HG02623 (cell line): ENCODE measurements around the gene CMTM1.

Experiments used
- ATAC-seq: cut with Tn5 transposase; IDR thresholded peaks from one replicate; pipeline ENCODE4 v1.9.1; 2021; ENCODE audit warnings: moderate library complexity; ENCODE audit not compliant: unreplicated experiment

The CMTM1 gene

DNA sequence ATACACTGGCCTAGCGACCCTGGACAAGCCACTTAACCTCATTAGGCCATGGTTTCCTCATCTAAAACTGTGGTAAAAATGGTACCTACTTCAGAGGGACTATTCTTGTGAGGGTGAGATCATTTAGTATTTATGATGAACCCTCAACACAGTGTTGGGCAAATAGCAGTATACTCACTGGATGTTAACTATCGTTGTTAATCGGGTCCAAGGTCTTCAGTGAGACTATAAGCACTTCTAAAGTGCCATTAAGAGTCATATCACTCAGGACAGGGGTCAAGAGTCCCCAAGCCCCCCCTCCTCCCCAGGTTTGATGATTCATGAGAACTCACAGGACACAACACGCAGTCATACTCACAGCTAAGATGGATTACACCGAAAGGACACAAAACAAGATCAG is 27.3 kb upstream of the CMTM1 start:
- ATAC-seq: no peak

DNA sequence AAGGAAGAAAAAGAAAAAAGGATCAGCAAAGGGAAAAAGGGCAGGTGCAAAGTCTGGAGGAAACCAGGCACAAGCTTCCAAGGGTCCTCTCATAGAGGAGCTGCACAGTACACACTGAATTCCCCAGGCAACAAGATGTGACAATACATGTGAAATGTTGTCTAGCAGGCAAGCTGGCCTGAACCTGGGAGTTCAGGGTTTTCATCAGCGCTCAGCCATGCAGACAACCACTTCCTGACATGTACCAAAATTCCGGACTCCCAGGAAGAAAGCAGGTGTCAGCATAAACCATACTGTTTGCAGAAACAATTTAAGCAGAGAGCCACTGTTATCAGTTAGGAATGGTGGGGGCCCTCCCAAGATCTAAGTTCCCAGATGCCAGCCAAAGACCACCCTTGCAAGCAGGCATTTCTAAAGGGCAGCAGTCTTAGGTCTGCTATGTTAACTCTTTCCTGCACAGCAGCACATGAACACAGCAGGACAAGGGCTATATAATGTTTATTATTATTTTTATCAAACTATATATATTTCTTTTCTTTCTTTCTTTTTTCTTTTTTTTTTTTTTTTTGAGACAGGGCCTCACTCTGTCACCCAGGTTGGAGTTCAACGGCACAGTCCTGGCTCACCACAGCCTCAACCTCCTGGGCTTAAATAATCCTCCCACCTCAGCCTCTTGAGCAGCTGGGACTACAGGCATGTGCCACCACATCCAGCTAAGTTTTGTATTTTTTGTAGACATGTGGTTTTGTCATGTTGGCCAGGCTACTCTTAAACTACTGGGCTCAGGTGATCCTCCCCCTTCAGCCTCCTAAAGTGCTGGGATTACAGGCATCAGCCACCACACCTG is 26.4 kb upstream of the CMTM1 start:
- peak; percentile 79 for ATAC-seq

DNA sequence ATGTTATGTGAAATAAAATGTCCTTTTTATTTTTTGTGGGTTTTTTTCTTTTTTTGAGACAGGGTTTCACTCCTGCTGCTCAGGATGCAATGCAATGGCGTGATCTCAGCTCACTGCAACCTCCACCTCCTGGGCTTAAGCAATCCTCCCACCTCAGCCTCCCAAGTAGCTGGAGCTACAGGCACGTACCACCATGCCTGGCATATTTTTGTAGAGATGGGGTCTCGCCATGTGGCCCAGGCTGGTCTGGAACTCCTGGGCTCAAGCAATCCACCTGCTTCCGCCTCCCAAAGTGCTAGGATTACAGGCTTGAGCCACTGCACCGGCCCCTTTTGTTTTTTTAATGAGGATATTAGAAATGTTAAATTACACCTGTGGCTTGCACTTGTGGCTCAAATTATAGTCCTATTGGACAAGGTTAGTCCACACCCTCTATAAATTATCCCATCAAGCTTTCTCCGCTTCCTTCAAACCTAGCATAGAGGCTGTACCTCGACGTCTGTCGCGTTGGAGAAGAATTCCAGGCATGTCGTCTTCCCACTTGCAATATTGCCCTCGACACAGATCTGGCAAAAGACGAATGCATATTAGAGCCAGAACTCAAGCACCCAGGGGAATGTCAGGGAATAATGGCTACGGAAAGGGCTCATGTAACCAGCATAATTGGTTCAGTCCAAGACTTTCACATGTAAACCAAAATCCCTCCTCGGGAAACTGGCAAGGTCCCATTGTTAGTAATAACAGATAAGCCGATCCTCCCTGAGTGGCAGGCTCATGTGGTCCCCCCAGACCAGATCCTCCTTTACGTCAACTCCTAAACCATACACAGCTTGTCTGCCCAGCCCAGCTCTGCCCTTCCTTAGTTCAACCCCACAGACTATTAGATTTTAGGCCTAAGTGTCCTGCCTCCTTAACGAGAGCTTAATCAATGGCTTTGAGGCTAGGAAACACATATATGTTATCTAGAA is 24.6 kb upstream of the CMTM1 start:
- ATAC-seq: no peak

DNA sequence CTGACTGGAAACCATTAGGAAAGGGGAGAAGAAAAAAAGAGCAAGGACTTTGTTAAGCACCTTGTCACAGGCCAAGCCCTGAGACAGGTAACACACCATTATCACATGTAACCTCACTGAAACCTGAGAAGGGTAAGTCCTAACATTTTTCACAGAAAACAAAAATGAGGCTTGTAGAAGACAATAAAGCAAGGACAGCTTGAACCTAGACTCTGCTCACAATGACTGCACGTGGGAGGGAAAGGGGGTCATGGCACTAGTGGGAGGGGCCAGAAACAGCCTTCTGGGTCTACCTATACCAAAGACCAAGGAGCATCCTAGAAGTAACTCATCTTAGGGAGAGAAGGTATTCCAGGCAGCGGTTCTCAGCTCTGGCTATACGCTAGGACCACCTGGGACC is 23.8 kb upstream of the CMTM1 start:
- ATAC-seq: no peak

DNA sequence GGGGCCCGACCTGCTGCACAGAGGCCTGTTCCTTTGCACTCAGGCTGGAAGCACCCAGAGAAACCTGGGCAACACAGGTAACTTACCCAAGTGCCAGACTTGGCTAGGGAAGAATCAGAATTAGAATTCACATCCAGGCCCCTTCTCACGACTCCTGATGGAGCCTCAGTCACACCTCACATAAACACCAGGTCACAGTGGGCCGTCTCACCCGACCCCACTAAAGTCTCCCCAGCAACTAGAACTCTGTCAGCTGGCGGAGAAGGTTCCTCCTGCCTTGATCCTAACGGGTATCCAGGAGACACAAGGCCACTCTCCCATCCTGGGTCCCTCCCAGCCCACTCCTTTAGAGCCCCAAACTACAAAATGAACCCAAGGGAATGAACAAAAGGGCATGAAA is 22.7 kb upstream of the CMTM1 start:
- no peak for ATAC-seq

DNA sequence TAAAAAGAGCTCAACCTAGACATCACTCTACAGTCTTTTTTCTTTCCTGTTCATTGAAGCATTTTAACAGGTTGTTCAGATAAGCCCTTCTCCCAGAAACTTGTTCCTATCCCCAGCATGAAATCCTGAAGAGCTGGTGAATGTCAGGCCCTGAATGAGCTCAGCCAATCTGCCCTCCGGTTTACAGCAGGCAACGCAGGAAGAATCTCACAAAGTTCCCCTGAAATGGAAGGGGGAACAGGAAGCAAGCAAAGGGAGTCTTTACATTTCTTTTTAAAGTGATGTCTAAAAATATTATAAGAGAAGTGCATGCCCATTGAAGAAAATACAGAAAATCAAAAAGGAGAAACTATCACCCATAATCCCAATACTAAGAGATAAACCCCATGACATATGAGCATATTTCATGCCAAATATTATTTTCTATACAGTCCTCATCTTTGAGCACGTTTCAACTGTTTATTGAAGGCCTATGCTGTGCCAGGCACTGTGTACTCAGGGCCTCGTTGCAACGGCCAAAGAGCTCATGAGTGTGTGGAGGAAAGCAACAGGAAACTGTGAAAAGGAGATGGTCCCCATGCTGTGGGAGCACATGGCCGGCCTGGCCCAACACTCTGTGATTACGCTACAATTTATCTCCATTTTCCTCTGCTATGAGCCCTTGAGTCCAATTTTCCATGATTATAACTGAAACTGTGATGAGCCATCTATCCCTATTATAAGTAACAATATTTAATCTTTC is 22.1 kb upstream of the CMTM1 start:
- no peak for ATAC-seq

DNA sequence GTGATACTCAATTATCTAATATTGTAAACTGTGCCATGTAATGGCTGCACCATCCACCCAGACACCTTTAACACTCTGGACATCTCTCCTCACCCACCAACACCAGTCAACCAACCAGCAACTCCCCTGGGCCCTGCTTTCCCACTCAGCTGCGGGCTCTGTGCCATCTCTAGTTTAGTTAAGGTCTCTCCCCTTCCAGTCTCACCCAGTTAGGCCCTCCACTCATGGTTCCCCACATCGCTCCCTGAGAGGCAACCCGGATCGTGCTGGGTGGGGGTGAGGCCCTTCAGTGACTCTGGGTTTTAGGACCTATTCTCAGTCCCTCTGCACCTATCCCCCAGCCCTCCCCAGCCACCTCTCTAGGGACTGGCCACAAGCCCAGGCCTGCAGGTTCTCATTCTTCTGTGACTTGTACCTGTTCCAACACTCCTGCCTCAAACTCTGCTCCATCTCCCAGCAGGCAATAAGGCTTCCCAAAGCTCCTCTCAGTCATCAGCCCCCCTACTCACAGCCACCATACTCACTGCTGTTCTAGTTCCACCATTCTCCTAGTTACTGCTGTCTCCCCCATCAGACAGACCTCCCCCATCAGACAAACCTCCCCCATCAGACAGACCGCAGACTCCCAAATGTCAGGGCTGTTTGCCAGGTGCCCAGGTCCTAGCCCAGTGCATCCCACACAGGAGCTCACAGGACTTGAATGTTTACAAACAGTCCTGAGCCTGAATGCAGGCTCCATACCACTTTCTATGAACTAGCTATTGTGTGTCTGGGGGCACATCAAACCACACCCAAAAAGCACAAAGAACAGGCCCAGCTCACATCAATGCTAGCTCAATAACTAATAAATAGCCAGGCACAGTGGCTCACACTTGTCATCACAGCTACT is 18.9 kb upstream of the CMTM1 start:
- no peak for ATAC-seq

DNA sequence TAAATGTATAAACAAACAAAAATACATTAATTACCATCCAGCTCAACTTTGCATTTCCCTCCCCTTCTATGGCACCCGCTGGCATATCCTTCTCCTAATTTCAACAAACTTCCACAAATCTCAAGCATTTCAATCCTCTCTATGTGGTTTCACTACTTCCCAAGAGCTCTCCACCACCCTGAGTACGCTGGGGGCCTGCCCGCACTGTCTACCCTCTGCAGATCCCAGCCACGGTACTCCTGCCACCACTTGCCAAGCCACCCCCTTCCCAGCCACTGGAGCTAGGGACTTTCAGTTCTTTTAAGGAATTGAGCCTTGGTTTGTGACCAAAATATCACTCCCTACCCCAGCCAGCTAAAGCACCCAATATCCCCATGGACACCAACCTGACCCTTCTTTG is 18.2 kb upstream of the CMTM1 start:
- ATAC-seq: no peak

DNA sequence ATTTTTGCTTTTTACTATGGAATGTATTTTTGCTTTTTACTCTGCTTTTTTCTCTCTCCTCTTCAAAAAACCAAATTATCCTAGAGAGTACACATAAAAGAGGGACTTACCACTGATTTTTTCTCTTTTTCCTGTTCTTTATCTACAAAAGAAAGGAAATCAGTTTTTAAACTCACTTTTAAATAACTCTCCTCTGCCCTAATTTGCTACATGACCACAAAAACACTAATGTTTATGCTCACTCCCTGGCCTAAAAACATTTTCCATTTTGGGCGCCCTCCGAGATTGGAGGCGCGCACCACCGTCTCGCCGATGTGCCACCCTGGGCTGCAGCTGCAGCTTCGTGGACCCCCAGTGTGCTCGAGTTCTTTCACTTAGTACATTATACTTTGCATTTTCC is 17.4 kb upstream of the CMTM1 start:
- no peak for ATAC-seq

DNA sequence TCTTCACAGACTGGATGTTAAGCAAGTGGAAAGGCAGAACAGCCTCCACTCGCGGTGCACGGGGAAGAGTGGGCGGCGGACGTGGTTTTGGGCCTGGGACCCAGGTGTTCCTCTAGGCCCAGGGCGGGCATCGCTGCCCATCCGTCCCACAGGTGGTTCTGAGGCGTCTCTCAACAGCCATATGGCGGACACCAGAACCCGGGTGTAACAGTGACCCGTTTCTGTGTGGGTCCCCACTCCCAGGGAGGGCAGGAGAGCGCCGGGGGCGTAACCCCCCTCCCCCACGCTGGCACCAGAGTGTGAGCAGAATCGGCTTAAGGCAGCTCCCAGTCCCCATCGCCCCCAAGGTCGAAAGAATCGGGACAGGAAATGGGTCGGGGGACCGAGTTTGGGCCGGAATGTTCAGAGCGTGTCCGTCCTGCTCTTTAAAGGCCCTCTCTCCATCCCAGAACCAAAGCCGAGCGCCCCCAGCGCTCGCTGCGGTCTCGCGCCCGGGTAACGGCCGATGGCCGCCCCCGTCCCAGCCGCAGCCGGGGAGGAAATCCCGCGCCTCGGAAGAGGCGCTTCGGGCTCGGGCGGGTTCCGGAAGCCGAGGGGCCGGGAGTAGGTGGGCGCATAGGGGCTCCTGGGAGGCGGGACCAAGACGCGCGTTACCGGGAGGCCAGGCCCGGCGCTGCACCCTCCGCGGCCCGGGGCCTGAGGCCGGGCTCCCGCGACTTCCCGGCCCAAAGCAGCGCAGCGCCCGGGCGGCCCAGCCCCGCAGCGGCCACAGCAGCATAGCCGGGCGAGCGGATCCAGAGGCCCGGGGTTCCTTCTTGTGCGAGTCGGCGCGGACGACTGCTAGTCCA is 16.7 kb upstream of the CMTM1 start, which contains the start of gene TK2:
Gene TK2, minus strand, starts transcription at position 839 of the 848 bp plus-strand sequence. Its CDS starts 61 bp downstream, at position 778.
- ATAC-seq: no peak

DNA sequence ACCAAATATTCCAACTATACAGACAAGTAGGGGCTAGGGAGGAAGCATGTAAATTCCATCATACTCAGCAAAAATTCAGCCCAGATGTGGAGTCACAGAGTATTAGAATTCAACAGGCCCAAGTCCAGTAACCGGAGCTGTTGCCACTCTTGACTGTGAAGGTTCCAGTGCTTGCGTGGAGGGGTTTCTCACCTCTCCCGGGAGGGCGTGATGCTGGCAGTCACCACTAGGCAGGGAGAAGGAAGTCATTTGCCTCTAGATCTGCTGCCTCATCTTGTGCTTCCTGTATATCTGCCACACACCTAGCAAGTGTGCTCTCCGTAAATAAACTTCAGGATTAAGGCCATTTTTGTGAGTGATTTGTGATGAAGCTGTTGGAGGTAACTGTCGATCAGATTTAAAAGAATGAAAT is 14.9 kb upstream of the CMTM1 start:
- no peak for ATAC-seq

DNA sequence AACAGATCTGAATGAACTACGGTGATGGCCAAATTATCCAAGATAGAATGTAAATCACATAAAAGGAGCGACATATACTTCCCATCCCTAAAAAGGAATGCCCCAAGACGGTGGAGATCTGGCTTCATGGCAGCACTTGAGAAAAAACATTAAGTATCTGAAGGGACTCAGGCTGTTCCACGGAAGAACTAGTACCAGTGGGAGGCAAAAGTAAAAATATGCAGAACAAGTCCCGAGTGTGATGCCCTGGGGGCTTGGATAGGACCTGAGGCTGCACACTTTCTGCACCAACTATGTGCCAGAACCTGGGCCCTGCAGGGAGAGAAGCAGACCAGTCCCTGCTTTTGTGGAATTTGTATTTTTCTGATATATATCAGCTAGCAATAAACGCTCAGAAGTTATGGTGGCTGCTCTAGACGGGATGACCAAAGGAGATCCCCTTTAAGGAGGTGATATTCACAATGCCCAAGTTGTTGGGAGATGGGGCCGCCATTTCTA is 14.4 kb upstream of the CMTM1 start:
- ATAC-seq: no peak

DNA sequence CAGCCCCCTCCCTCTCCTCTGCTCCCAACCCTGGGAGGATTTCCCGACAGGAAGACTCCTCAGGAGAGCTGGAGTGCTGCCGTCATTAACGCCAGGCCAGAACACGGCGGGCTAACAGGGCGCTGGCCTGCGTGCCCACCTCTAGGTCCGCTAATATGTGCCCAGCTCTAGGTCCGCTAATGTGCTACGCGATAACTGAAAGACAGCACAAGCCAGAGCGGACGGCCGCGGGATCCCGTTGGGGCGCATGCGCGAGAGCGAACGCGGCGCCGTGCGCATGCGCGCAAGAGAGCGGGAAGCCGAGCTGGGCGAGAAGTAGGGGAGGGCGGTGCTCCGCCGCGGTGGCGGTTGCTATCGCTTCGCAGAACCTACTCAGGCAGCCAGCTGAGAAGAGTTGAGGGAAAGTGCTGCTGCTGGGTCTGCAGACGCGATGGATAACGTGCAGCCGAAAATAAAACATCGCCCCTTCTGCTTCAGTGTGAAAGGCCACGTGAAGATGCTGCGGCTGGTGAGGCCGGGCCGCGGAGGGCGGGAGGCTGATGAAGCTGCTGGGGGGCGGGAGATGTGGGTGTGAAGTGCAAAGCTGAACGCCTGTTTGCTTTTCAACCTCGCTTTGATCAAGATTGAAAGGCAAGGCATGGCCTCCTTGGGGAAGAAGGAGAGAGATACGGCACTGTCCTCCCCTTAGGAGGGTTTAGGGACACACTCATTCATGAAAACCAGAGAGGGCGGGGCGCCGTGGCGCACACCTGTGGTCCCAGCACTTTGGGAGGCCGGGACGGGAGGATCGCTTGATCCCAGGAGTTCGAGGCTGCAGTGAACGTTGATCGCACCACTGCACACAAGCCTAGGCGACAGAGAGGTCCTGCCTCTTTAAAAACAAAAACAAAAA is 13.7 kb upstream of the CMTM1 start, which contains the start of gene CKLF:
Gene CKLF, plus strand, starts transcription at position 291 of the 892 bp plus-strand sequence. Its CDS starts 140 bp downstream, at position 431.
- peak; percentile 77 for ATAC-seq

DNA sequence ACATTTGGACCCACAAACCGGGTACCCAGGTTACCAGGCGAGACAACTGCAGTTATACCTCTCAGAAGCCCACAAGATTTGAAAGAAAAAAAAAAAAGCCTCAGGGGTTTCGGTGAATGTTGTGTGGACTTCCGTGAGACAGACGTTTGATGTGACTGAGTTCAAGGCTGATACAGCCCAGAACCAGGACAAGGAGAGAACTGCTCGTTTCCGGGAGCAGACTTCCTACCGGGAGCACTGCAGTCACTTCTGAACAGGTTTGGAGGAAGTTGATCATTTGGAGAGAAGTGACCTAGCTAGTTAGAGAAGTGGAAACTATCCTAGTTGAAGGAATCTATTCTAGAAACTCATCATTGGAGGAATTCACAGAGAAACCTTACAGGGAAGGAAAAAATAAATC is 13.0 kb upstream of the CMTM1 start:
- no peak for ATAC-seq

DNA sequence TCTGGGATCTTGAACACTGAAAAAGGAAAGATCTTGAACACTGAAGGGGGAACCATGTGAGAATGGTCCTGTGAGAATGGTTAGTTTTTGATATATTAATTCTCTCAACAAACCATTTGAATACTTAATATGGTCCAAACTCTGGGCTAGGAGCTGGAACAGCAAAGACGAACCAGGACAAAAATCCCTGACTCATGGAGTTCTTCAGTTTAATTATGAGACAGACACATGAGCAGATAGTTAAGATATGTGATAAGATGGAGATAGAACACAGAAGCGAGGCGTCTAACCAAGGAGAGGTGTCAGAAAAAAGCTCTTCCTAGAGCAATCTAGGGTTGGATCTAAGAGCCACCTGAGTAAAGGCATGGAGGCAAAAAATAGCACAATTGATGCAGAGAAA is 12.2 kb upstream of the CMTM1 start:
- no peak for ATAC-seq

DNA sequence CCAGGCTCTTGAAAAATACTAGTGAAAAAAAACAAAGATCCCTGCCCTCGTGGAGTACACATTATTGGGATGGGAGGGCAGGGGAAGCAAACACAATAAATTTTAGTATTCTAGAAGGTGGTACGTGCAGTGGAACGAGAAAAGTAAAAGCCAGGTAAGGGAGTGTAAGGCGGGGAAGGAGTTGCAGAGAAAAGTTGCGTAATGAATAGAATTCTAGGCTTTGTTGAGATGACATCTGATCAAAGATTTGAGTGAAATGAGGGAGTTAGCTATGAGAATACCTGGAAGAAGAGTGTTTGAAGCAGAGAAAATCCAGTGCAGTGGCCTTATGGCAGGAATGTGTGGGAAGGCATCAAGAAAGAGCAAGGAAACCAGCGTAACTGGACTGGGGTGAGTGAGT is 11.7 kb upstream of the CMTM1 start:
- no peak for ATAC-seq

DNA sequence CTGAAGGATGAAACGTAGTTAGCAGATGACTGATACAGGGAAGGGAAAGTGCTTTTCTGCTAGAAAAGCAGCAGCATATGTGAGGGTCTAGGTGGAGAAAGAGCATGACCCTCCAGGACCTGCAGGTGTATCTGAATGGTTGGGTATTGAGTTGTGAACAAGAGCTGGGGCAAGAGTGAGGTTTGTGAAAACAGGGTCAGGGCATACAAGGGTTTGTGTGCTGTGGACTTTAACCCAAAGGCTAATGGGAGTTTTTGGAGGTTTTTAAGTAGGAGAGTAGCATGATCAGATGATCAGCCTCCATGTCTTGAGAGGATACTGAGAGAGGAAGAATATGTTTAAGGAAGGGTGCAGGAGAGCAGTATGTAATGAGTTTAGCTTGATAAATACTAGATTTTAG is 6.1 kb upstream of the CMTM1 start:
- no peak for ATAC-seq
